PC-9 (cell line): ENCODE data around the gene CDC42BPA.

Source experiments
- EZH2 ChIP-seq: fragments of 200-600 bp; sonication (generic); IDR thresholded peaks from 2 replicates; pipeline ENCODE4 v1.8.0; 2017; ENCODE audit warnings: antibody characterized with exemption, low read depth
- TF ChIP-seq, protein P1 (sequence below): fragments of 200-600 bp; sonication (generic); conservative IDR thresholded peaks from 2 replicates; pipeline ENCODE4 v1.6.1; 2017; ENCODE audit warnings: mixed run types, antibody characterized with exemption, mild to moderate bottlenecking, moderate library complexity

DNA sequence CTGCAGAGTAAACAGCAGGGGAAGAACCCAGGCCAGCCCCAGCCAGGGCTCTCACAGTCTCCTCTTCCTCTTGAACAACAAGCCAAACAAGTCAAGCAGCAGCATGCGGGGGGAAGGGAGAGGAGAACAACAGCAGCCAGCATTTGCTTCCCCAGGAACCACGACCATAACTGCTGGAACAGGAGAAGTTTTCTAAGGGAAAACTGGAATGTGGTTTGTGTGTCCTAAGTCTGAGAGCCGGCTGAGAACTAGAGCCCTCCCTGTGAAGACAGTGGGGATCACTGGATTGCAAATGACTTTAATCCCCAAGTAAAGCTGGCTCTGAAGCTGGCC lies 330.0 kb downstream of the CDC42BPA start:
- TF ChIP-seq, protein P1, sequence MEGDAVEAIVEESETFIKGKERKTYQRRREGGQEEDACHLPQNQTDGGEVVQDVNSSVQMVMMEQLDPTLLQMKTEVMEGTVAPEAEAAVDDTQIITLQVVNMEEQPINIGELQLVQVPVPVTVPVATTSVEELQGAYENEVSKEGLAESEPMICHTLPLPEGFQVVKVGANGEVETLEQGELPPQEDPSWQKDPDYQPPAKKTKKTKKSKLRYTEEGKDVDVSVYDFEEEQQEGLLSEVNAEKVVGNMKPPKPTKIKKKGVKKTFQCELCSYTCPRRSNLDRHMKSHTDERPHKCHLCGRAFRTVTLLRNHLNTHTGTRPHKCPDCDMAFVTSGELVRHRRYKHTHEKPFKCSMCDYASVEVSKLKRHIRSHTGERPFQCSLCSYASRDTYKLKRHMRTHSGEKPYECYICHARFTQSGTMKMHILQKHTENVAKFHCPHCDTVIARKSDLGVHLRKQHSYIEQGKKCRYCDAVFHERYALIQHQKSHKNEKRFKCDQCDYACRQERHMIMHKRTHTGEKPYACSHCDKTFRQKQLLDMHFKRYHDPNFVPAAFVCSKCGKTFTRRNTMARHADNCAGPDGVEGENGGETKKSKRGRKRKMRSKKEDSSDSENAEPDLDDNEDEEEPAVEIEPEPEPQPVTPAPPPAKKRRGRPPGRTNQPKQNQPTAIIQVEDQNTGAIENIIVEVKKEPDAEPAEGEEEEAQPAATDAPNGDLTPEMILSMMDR = no peak
- no peak for TF ChIP-seq EZH2
